ENCODE measurements around the gene MSGN1.

- no peak for TF ChIP-seq CTCF (IDR thresholded peaks at IDR 0.05)
- TF ChIP-seq POLR2A (IDR thresholded peaks at IDR 0.05) = no peak
These were observed 48.4 kb downstream of the MSGN1 start for GRCh38 chr2:17864676-17865075.

All from Peyer's patch (tissue), 4 donors.